Dedifferentiated amniotic fluid mesenchymal stem cell (primary cell): Measurements from ENCODE around the gene CNOT3.
"Not testable (repeated sequence)": the region's sequence is repeated elsewhere in the genome, so short reads cannot be mapped to it uniquely, and the experiment has no call there.

Experiments
- DNase-seq: peaks from one replicate; pipeline ENCODE4 v3.0.0-alpha.2; 2016; ENCODE audit errors: extremely low spot score

Gene CNOT3

GRCh38 chr19:54169149-54169740, 31.7 kb downstream of the CNOT3 start:
- DNase-seq = no peak

- DNase-seq = not testable (repeated sequence)
These were observed 34.3 kb downstream of the CNOT3 start for GRCh38 chr19:54171736-54172431.

- DNase-seq = no peak
These were observed 35.2 kb downstream of the CNOT3 start, which contains the start of gene TMC4 for GRCh38 chr19:54172471-54173358. Gene TMC4, minus strand, starts transcription at chr19:54173160. Its CDS starts 43 bp downstream, at chr19:54173117.

GRCh38 chr19:54173359-54173699, 35.8 kb downstream of the CNOT3 start:
- no peak for DNase-seq

GRCh38 chr19:54173951-54174834, 36.6 kb downstream of the CNOT3 start:
- DNase-seq = no peak

GRCh38 chr19:54178581-54179261, 41.2 kb downstream of the CNOT3 start:
- no peak for DNase-seq

GRCh38 chr19:54179262-54179852, 41.8 kb downstream of the CNOT3 start:
- DNase-seq = no peak

GRCh38 chr19:54179921-54180461, 42.4 kb downstream of the CNOT3 start:
- no peak for DNase-seq

GRCh38 chr19:54180691-54181091, 43.1 kb downstream of the CNOT3 start:
- DNase-seq = no peak

GRCh38 chr19:54181894-54182293, 44.3 kb downstream of the CNOT3 start:
- DNase-seq = not testable (repeated sequence)

- DNase-seq = no peak
These were observed 45.9 kb downstream of the CNOT3 start for GRCh38 chr19:54183431-54183830.

- no peak for DNase-seq
These were observed 48.8 kb downstream of the CNOT3 start for GRCh38 chr19:54186351-54186750.

GRCh38 chr19:54186934-54187381, 49.4 kb downstream of the CNOT3 start:
- no peak for DNase-seq

GRCh38 chr19:54188215-54188871, 50.8 kb downstream of the CNOT3 start:
- peak; percentile 33 for DNase-seq

GRCh38 chr19:54189145-54189734, 51.7 kb downstream of the CNOT3 start, which contains the start of gene MBOAT7:
Gene MBOAT7, minus strand, starts transcription at chr19:54189580. Its CDS starts 1,072 bp downstream, at chr19:54188508.
- DNase-seq = no peak

- DNase-seq = peak; percentile 100
These were observed 52.4 kb downstream of the CNOT3 start for GRCh38 chr19:54189735-54190502.

- peak; percentile 100 for DNase-seq
These were observed 53.0 kb downstream of the CNOT3 start for GRCh38 chr19:54190503-54191010.
